HL-60 (cell line): ENCODE results near the gene RAP1GAP2.

Source experiments
- DNase-seq, 2 experiments: peaks; one replicate each; pipeline ENCODE4 v3.0.0-alpha.2; 2010 to 2020; ENCODE audit warnings: low read depth in 1 of 2, low spot score in 1 of 2
- H3K27ac ChIP-seq: fragments of 250-450 bp; sonication (Bioruptor Pico); replicated peaks from 2 replicates; pipeline ENCODE4 v1.5.1; 2020; ENCODE audit warnings: mild to moderate bottlenecking, moderate library complexity
- H3K27me3 ChIP-seq: fragments of 250-450 bp; sonication (Bioruptor Pico); 2 replicates; pipeline ENCODE4 v1.5.1; 2021; ENCODE audit warnings: mild to moderate bottlenecking, moderate library complexity; ENCODE audit not compliant: insufficient read depth, poor library complexity, severe bottlenecking
- H3K4me3 ChIP-seq: replicated peaks from 2 replicates; pipeline ENCODE4 v1.5.1; 2011; ENCODE audit warnings: mild to moderate bottlenecking, control low read depth, low read length; ENCODE audit not compliant: insufficient read depth
- CTCF ChIP-seq: IDR thresholded peaks from one replicate; pipeline ENCODE4 v1.5.1; 2011; ENCODE audit warnings: low read length, control low read depth, inconsistent platforms; ENCODE audit not compliant: insufficient read depth
- GABPA ChIP-seq: IDR thresholded peaks from 2 replicates; pipeline ENCODE4 v1.6.1; 2012; ENCODE audit warnings: low read depth
- POLR2AphosphoS5 ChIP-seq: IDR thresholded peaks from 2 replicates; pipeline ENCODE4 v1.6.1; 2012; ENCODE audit warnings: low read depth
- REST ChIP-seq: IDR thresholded peaks from 2 replicates; pipeline ENCODE4 v1.6.1; 2012; ENCODE audit warnings: low read depth; ENCODE audit not compliant: insufficient replicate concordance
- SPI1 ChIP-seq: IDR thresholded peaks from 2 replicates; pipeline ENCODE4 v1.6.1; 2012; ENCODE audit warnings: low read depth, mild to moderate bottlenecking, borderline replicate concordance

RAP1GAP2 gene

GRCh38 chr17:2935632-2936031 lies 139.4 kb downstream of the RAP1GAP2 start:
- peak in 1 of 2 experiments; percentile 21 for DNase-seq
- no peak overlapping the region for H3K27ac ChIP-seq
- H3K27me3 ChIP-seq = no peaks in the 10 kb centered on the region
- H3K4me3 ChIP-seq = no peak overlapping the region
- TF ChIP-seq SPI1 (no peak), REST (no peak), CTCF (no peak), GABPA (no peak), POLR2AphosphoS5 (no peak)

- TF ChIP-seq SPI1 (no peak), POLR2AphosphoS5 (no peak), CTCF (no peak), GABPA (no peak), REST (no peak)
- H3K27me3 ChIP-seq = no peaks in the 10 kb centered on the region
- H3K4me3 ChIP-seq = no peak overlapping the region
- no peak for DNase-seq
- no peak overlapping the region for H3K27ac ChIP-seq
Measured at GRCh38 chr17:2936351-2936750, 140.1 kb downstream of the RAP1GAP2 start.

GRCh38 chr17:2936771-2937321 lies 140.6 kb downstream of the RAP1GAP2 start:
- TF ChIP-seq POLR2AphosphoS5 (no peak), SPI1 (no peak), CTCF (no peak), GABPA (no peak), REST (no peak)
- Histone ChIP-seq H3K4me3 (no peak overlapping the region), H3K27me3 (no peaks in the 10 kb centered on the region), H3K27ac (no peak overlapping the region)
- no peak for DNase-seq
